Measurements from ENCODE around the gene CLEC4C. TPM values are rescaled to one million over a fixed set of nuclear protein-coding genes. Genes with fewer than 3 reads are reported as not detected.

The CLEC4C gene
- total RNA-seq, 2 experiments from 2014 or later: not detected

DNA sequence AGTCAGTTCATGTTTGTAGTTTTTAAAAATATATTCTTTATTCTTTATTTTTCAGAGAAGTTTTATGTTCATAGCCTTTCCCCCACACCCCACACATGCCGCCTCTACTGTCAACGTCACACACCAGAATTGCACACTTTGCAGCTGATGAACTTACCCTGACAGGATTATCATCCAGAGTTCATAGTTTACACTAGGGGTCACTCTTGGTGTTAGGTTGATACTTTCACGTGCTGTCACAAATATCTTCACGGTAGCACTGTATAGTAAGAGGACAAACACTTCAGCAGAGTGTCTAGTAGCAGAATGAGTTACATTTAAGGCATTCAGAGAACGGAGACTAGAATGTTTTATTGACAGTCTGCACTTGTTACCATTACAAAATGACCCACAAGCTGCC is 30.8 kb downstream of the CLEC4C start:
- no peaks in the 10 kb centered on the region for H3K4me1 Mint-ChIP-seq (ENCODE audit: low read depth)
- H3K36me3 Mint-ChIP-seq (ENCODE audit: low read depth): no peaks in the 10 kb centered on the region
- intact Hi-C loops (cut with micrococcal nuclease): loop anchor here (1.0 kb wide), 1 partner anchor 91 kb away; no protein-coding TSS in a partner anchor
- H3K9me3 Mint-ChIP-seq: no peaks in the 10 kb centered on the region
- H3K4me3 Mint-ChIP-seq: no peak overlapping the region
- H3K27me3 Mint-ChIP-seq (ENCODE audit: low read depth): no peaks in the 10 kb centered on the region
- no peak for DNase-seq
- H3K27ac Mint-ChIP-seq: no peak overlapping the region
- CTCF ChIA-PET: no interaction called here

DNA sequence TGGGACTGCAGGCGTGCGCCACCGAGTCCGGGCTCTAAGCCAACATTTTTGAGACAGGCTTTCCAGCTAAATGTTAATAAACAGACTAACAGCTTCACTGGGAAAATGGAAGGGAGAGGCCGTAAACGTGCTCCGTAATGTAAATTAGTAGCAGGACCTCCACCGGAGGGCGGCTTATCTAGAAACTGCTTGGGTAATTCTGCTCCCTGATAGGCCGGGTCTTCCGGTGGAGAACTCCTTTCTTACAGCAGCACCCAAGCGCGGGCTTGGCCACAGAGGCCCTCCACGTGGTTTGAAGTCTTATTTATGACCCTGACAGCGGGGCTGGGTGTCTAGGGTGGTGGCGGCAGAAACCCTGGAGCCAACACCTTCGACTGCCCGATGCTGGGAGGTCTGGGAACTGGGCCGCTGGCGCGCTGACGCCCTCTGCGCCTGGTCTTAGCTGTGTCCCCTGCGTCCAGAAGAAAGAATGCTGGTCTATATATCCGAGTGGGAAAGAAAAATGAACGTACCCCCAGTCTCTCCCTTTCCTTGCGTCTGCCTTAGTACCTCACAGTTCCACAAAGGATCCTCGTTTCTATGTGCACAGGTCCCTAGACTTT is 34.2 kb downstream of the CLEC4C start:
- CTCF ChIA-PET: no interaction called here

DNA sequence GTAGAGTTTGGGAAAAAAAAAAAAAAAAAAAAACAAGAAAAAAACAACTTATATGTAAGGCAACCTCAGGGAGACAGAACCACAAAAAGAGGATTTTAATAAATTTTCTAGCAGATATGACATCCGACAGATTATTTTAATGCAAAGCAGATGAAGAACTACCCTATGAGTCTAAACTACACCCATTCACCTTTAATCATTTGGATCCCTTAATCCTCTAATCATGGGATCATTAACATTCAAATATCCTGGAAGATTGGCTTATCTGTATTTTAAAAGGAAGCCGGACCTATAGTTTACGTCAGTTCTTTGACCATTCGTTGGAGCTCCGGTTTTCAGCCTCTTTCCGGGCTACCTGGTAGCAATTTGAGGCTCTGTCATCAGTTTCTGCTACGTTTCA is 36.0 kb downstream of the CLEC4C start, which contains the start of gene DPPA3:
Gene DPPA3 (plus strand): TSS at position 301 of the 400 bp plus-strand sequence. CDS start 138 bp downstream, outside the sequence.
- Mint-ChIP-seq H3K9me3 (no peaks in the 10 kb centered on the region), H3K36me3 (ENCODE audit: low read depth) (no peaks in the 10 kb centered on the region), H3K27ac (no peak within 1 kb of the TSS), H3K4me1 (ENCODE audit: low read depth) (no peaks in the 10 kb centered on the region), H3K27me3 (ENCODE audit: low read depth) (no peaks in the 10 kb centered on the region), H3K4me3 (no peak within 1 kb of the TSS)
- CTCF ChIA-PET: no interaction called here
- no peak for DNase-seq
- intact Hi-C loops (cut with micrococcal nuclease): no loop called here

More for the DNA sequence above, 34.2 kb downstream of the CLEC4C start:
- Mint-ChIP-seq H3K27me3 (ENCODE audit: low read depth) (no peaks in the 10 kb centered on the region), H3K36me3 (ENCODE audit: low read depth) (no peaks in the 10 kb centered on the region), H3K4me1 (ENCODE audit: low read depth) (no peaks in the 10 kb centered on the region), H3K9me3 (no peaks in the 10 kb centered on the region), H3K4me3 (no peak overlapping the region), H3K27ac (no peak overlapping the region)
- intact Hi-C loops (cut with micrococcal nuclease): no loop called here
- no peak for DNase-seq

DNA sequence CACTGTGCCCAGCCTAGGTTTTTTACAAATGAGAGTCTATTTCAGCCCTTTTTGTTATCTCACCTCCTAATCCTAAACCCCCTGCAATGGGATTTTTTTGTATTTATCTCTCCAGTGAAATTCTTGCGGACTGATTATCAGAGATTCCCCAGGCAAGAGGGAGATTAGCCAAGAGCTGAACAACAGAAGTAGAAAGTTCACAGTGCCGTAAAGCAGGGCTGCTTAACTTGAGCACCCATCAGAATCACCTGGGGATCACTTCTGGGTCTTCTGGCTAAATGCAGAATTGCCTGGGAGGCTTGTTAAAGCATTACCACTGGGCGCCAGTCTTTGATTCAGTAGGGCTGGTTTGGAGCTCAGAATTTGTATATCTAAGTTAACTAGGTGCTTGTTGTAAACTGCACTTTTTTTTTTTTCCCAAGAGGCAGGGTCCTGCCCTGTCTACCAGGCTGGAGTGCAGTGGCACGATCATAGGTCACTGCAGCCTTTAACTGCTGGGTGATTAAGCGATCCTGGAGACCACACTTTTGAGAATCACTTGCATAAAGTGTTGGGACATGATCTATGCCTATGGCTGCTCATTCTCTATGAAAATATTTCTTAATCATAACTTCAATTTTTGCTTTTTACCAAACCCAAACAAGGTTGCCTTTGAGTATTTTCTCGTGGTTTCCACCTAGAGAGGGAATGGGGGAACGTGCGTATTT is 37.1 kb downstream of the CLEC4C start:
- Mint-ChIP-seq H3K27ac (no peak overlapping the region), H3K36me3 (ENCODE audit: low read depth) (no peaks in the 10 kb centered on the region), H3K9me3 (no peaks in the 10 kb centered on the region), H3K4me1 (ENCODE audit: low read depth) (no peaks in the 10 kb centered on the region), H3K4me3 (no peak overlapping the region), H3K27me3 (ENCODE audit: low read depth) (no peaks in the 10 kb centered on the region)
- intact Hi-C loops (cut with micrococcal nuclease): no loop called here
- no peak for DNase-seq
- CTCF ChIA-PET: no interaction called here

DNA sequence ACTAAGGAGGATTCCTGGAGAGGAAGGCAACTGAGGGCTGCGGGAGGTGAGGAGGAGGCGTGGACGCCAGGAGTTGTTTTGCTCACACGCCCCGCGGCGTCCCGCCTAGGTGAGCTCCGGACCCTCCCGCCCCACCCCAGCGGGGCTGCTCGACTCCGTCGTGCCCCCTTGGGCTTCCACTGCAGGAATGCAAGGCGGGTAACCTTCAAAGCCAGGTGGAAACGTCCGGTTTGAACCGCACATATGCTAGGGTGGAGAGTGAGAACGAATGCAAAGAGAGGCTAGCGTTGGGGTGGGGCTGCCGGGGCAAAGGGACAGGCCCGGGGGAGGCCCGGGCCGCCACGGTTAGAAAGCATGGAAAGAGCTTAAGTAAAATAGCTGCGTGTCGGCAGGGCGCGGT is 41.3 kb downstream of the CLEC4C start:
- Mint-ChIP-seq H3K9me3 (peaks cover 1% of the 10 kb centered on the region), H3K27me3 (ENCODE audit: low read depth) (no peaks in the 10 kb centered on the region), H3K4me1 (ENCODE audit: low read depth) (no peaks in the 10 kb centered on the region), H3K4me3 (no peak overlapping the region), H3K27ac (no peak overlapping the region), H3K36me3 (ENCODE audit: low read depth) (no peaks in the 10 kb centered on the region)
- DNase-seq: no peak
- intact Hi-C loops (cut with micrococcal nuclease): no loop called here
- CTCF ChIA-PET: no interaction called here

DNA sequence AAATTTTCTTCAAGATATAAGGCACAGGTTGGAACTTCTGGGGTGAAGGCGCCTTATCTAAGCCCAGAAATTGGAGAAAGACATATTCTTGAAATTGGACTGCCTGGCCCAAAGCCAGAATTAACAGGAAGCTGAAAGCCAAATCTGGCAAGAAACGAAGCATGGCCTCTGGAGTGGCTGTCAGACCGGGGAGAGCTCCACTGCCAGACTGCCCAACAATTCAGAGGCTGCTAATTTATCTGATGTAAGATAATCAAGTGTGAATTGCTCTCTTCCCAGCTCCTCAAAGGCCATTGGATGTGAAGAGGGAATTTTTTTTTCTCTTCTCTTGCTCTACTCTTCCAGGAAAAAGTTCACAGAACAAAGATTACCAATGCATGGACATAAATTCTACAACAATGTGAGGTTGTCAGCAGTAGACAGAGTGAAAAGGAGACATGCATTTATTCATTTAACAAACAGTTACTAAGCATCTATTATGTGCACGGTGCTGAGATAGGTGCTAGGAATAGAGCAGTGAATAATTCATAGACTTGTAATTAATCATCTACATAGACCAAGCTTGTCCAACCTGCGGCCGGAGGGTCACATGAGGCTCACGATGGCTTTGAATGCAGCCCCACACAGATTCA is 51.5 kb downstream of the CLEC4C start, which contains the start of gene GDF3:
Gene GDF3 (minus strand): TSS at position 210 of the 632 bp plus-strand sequence. CDS start 47 bp downstream, at position 163.
- no peak for DNase-seq
- Mint-ChIP-seq H3K36me3 (ENCODE audit: low read depth) (no peaks in the 10 kb centered on the region), H3K4me1 (ENCODE audit: low read depth) (peaks cover 7% of the 10 kb centered on the region), H3K4me3 (no peak within 1 kb of the TSS), H3K27ac (no peak within 1 kb of the TSS), H3K27me3 (ENCODE audit: low read depth) (peaks cover 4% of the 10 kb centered on the region), H3K9me3 (no peaks in the 10 kb centered on the region)
- CTCF ChIA-PET: interaction anchor here (1.2 kb wide), 1 partner anchor 11 kb away, joined by 3 read pairs; no protein-coding TSS in a partner anchor
- intact Hi-C loops (cut with micrococcal nuclease): no loop called here

DNA sequence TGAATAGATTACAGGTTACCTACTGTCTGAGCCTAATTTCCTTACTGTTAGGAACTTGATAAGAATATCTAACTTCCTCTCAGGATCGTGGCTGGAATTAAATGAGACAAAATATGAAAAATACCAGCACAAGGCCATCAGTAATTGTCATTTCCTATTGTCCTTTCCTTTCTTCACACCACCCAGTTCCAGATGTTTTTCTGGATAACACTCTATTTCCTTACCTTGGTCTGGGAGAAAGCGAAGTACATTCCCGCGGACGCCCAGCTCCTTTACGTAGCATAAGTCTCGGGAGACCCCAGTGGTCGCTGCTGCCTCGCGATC is 52.0 kb downstream of the CLEC4C start:
- peaks cover 4% of the 10 kb centered on the region for H3K27me3 Mint-ChIP-seq (ENCODE audit: low read depth)
- no peaks in the 10 kb centered on the region for H3K9me3 Mint-ChIP-seq
- H3K4me1 Mint-ChIP-seq (ENCODE audit: low read depth): peaks cover 7% of the 10 kb centered on the region
- H3K4me3 Mint-ChIP-seq: no peak overlapping the region
- no peak for DNase-seq
- H3K36me3 Mint-ChIP-seq (ENCODE audit: low read depth): no peaks in the 10 kb centered on the region
- H3K27ac Mint-ChIP-seq: no peak overlapping the region
- intact Hi-C loops (cut with micrococcal nuclease): no loop called here
- CTCF ChIA-PET: interaction anchor here (1.2 kb wide), 1 partner anchor 11 kb away, joined by 3 read pairs; no protein-coding TSS in a partner anchor

DNA sequence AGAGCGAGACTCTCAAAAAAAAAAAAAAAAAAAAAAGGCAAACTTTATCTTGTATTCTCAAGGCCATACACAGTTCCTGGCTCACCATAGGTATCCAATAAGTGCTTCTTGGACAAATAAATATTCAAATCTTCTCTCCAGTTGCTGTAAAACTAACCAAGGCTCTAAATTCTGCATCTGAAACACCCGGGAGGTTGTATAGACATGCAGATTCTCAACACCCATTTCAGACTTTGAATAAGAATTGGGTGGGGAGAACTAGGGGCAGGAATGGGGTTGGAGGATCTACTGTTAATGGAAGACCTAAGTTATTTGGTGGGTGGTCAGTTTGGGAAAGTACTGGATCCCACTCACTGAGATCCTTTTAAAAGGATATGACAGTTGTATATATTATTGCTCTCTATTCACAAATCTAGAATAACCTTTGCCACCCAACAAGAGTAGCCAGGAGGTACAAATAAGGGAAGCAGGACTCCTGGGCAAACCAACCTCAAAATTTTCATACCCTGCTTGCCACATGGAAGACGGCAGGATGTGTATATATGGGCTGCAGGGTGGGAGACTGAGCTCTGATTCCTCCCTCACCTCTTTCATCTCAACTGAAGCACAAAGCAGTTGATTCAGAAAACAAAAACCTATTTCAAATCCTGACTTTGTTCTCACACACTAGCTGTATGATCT is 52.5 kb downstream of the CLEC4C start:
- Mint-ChIP-seq H3K36me3 (ENCODE audit: low read depth) (no peaks in the 10 kb centered on the region), H3K4me3 (no peak overlapping the region), H3K27me3 (ENCODE audit: low read depth) (peaks cover 4% of the 10 kb centered on the region), H3K27ac (no peak overlapping the region), H3K9me3 (no peaks in the 10 kb centered on the region), H3K4me1 (ENCODE audit: low read depth) (peaks cover 7% of the 10 kb centered on the region)
- no peak for DNase-seq
- CTCF ChIA-PET: no interaction called here
- intact Hi-C loops (cut with micrococcal nuclease): no loop called here

DNA sequence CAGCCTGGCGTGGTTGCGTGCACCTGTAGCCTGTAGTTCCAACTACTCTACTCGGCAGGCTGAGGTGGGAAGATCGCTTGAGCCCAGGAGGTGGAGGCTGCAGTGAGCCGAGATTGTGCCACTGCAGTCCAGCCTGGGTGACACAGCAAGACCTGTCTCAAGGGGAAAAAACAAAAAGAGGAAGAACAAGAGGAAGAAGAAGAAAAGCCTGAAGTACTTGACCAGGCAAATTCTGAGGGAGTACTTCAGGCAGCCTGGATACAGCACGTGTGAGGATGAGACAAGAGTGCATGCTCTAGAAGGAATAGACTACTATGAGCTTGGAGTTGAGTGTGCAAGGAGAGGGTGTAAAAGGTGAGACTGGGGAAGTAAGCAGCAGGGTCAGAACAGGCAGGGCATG is 53.4 kb downstream of the CLEC4C start:
- Mint-ChIP-seq H3K27ac (no peak overlapping the region), H3K9me3 (no peaks in the 10 kb centered on the region), H3K4me3 (no peak overlapping the region), H3K4me1 (ENCODE audit: low read depth) (peaks cover 7% of the 10 kb centered on the region), H3K36me3 (ENCODE audit: low read depth) (no peaks in the 10 kb centered on the region), H3K27me3 (ENCODE audit: low read depth) (peaks cover 4% of the 10 kb centered on the region)
- DNase-seq: no peak
- CTCF ChIA-PET: interaction anchor here (1.4 kb wide), 1 partner anchor 113 kb away, joined by 6 read pairs; no protein-coding TSS in a partner anchor
- intact Hi-C loops (cut with micrococcal nuclease): no loop called here

DNA sequence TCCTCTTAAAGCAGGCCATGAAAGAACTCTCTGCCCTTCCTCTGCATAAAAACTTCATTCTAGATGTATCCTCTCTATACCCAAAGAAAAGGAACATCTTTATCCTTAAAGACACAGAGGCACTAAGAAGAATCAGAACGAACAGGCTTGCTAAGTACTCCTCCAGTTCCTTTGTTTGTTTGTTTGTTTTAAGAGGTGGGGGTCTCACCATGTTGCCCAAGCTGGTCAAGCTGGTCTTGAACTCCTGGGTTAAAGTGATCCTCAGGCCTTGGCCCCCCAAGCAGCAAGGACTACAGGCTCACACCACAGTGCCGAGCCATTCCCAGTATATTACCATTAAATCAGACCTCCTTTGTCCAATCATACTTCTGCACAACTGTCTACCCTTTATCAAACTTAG is 65.6 kb downstream of the CLEC4C start:
- Mint-ChIP-seq H3K4me1 (ENCODE audit: low read depth) (peaks cover 5% of the 10 kb centered on the region), H3K4me3 (no peak overlapping the region), H3K36me3 (ENCODE audit: low read depth) (no peaks in the 10 kb centered on the region), H3K27me3 (ENCODE audit: low read depth) (no peaks in the 10 kb centered on the region), H3K27ac (no peak overlapping the region), H3K9me3 (no peaks in the 10 kb centered on the region)
- DNase-seq: no peak
- CTCF ChIA-PET: no interaction called here
- intact Hi-C loops (cut with micrococcal nuclease): no loop called here

All from activated naive CD4-positive, alpha-beta T cell treated with anti-CD3 and anti-CD28 coated beads for 36 hours (primary cell).